Calu3 (cell line): Measurements from ENCODE around the gene PLK2. TPM values are rescaled to one million over a fixed set of nuclear protein-coding genes. Genes with fewer than 3 reads are reported as not detected.

Experiments
- BruUV-seq: library from RNA; stranded (reverse); fragments of 400-500 nt; replicated peaks from 2 replicates; lab custom pipeline; 2021; lab: Mats Ljungman, UMichigan
- CTCF ChIA-PET: fragments of 300-600 bp; sonication (Branson Sonifier 250); formaldehyde crosslinking; loops from one replicate; lab custom pipeline; 2022; ENCODE audit warnings: antibody characterized with exemption; lab: Charles Lee
- DNase-seq: peaks from one replicate; pipeline ENCODE4 v3.0.0; 2022
- H3K27ac Mint-ChIP-seq: one replicate; pipeline ENCODE4 v1.8.0; 2022; ENCODE audit warnings: mixed read lengths; ENCODE audit not compliant: unreplicated experiment
- H3K27me3 Mint-ChIP-seq: one replicate; pipeline ENCODE4 v1.8.0; 2022; ENCODE audit warnings: mixed read lengths; ENCODE audit not compliant: unreplicated experiment
- H3K36me3 Mint-ChIP-seq: one replicate; pipeline ENCODE4 v1.8.0; 2022; ENCODE audit warnings: mild to moderate bottlenecking, moderate library complexity, mixed read lengths; ENCODE audit not compliant: insufficient read depth, unreplicated experiment
- H3K4me1 Mint-ChIP-seq: one replicate; pipeline ENCODE4 v1.8.0; 2022; ENCODE audit warnings: mild to moderate bottlenecking, low read depth, mixed read lengths; ENCODE audit not compliant: unreplicated experiment
- H3K4me3 Mint-ChIP-seq: one replicate; pipeline ENCODE4 v1.8.0; 2022; ENCODE audit warnings: mild to moderate bottlenecking, low read depth, moderate library complexity, mixed read lengths; ENCODE audit not compliant: unreplicated experiment
- H3K9me3 Mint-ChIP-seq: one replicate; pipeline ENCODE4 v1.8.0; 2022; ENCODE audit warnings: low read depth, mixed read lengths; ENCODE audit not compliant: unreplicated experiment
- intact Hi-C: fragments of 100-400 bp; cut with micrococcal nuclease; formaldehyde crosslinking; loops from one replicate; pipeline ENCODE4 v1.10.0; 2022; ENCODE audit not compliant: unreplicated experiment
- total RNA-seq: library from RNA; stranded (reverse); gene quantifications from 2 replicates; pipeline ENCODE4 v1.2.3, GENCODE V29; 2022
- TF ChIP-seq, protein P1 (sequence below): fragments of 200-600 bp; IDR thresholded peaks from one replicate; pipeline ENCODE4 v1.8.0; 2022; ENCODE audit warnings: antibody characterized with exemption; ENCODE audit not compliant: unreplicated experiment

Gene PLK2
- total RNA-seq, 1 experiment from 2014 or later, result 229 TPM

DNA sequence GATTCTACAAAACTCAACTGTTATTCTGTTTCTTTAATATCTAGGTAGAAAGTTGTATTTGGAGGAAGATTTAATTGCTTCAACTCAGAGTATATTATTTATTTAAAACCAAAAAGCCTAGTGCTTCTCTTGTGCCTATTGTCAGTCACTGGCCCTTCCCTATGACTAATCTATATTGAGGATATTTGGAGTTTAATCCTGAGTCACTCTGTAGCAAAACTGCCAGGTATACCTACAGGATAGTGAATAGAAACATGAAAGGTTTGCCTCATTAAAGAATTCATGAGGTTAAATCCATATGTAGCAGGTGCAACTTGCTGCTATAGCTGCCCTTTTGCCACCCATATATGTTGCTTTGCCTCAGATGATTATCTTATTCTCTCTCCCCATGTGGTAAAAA is 15.1 kb downstream of the PLK2 start:
- CTCF ChIA-PET, result no interaction called here
- Mint-ChIP-seq H3K27me3 (no peaks in the 10 kb centered on the region), H3K4me1 (no peaks in the 10 kb centered on the region), H3K9me3 (no peaks in the 10 kb centered on the region), H3K27ac (no peak overlapping the region), H3K4me3 (no peak overlapping the region), H3K36me3 (no peaks in the 10 kb centered on the region)
- DNase-seq, result no peak
- TF ChIP-seq, protein P1, sequence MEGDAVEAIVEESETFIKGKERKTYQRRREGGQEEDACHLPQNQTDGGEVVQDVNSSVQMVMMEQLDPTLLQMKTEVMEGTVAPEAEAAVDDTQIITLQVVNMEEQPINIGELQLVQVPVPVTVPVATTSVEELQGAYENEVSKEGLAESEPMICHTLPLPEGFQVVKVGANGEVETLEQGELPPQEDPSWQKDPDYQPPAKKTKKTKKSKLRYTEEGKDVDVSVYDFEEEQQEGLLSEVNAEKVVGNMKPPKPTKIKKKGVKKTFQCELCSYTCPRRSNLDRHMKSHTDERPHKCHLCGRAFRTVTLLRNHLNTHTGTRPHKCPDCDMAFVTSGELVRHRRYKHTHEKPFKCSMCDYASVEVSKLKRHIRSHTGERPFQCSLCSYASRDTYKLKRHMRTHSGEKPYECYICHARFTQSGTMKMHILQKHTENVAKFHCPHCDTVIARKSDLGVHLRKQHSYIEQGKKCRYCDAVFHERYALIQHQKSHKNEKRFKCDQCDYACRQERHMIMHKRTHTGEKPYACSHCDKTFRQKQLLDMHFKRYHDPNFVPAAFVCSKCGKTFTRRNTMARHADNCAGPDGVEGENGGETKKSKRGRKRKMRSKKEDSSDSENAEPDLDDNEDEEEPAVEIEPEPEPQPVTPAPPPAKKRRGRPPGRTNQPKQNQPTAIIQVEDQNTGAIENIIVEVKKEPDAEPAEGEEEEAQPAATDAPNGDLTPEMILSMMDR, result no peak
- no TSS peak for BruUV-seq
- intact Hi-C loops, result no loop called here

DNA sequence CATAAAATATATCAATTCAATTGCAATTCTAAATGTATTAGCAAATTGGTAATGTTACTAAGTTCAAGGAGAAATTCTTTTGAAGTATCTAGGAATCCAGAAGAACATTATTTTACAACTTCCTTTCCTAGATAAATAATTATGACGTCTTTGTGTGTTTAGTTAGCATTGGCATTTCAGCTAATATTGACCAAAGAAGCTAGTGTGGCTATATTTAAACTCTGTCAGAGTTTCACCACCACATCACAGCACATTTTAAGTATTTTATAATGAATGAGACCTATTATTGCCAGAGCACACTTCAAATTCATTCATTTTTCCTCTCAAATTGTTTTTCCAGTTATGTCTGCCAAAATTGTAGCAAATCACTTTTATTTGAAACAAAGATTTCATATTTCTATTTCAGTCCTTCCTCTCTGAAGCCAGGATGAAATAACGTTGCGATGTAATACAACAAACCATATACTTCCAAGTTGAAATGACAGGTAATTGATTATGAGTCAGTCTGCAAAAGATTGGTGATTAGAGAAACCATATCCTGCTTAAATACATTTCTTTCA is 18.9 kb downstream of the PLK2 start:
- intact Hi-C loops, result no loop called here
- no peak overlapping the region for H3K27ac Mint-ChIP-seq
- no TSS peak for BruUV-seq
- DNase-seq, result no peak
- H3K27me3 Mint-ChIP-seq, result no peaks in the 10 kb centered on the region
- CTCF ChIA-PET, result no interaction called here
- no peak overlapping the region for H3K4me3 Mint-ChIP-seq
- no peaks in the 10 kb centered on the region for H3K9me3 Mint-ChIP-seq
- H3K36me3 Mint-ChIP-seq, result no peaks in the 10 kb centered on the region
- TF ChIP-seq, protein P1, result no peak
- H3K4me1 Mint-ChIP-seq, result no peaks in the 10 kb centered on the region

DNA sequence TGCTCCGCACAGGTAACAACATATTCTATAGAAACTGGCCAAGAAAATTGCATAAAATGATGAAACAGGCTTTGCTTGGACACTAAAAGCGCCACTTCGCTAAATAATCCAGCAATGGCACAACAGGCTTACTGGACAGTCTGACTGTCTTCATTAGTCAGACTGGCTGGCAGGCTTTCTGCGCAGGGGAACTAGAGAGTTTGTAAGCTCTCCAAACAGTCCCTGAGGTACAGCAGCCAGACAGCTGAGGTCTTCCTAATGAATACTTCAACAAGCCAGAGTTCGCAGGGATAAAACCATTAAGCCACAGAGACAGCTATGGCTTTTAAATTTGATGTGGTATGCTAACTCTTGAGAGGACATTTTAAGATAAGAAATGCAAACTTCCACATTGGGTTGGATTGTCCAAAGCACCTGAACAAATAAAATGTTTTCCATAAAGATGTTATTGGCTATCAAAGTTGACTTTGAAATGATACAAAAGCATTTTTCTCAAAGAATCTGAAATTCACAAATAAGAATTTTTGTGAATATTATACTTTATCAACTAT is 20.7 kb downstream of the PLK2 start:
- no peaks in the 10 kb centered on the region for H3K9me3 Mint-ChIP-seq
- no peak overlapping the region for H3K27ac Mint-ChIP-seq
- no peak for DNase-seq
- no peaks in the 10 kb centered on the region for H3K27me3 Mint-ChIP-seq
- H3K36me3 Mint-ChIP-seq, result no peaks in the 10 kb centered on the region
- TF ChIP-seq, protein P1, result no peak
- BruUV-seq, result no TSS peak
- H3K4me3 Mint-ChIP-seq, result no peak overlapping the region
- no peaks in the 10 kb centered on the region for H3K4me1 Mint-ChIP-seq
- CTCF ChIA-PET, result no interaction called here
- intact Hi-C loops, result no loop called here

DNA sequence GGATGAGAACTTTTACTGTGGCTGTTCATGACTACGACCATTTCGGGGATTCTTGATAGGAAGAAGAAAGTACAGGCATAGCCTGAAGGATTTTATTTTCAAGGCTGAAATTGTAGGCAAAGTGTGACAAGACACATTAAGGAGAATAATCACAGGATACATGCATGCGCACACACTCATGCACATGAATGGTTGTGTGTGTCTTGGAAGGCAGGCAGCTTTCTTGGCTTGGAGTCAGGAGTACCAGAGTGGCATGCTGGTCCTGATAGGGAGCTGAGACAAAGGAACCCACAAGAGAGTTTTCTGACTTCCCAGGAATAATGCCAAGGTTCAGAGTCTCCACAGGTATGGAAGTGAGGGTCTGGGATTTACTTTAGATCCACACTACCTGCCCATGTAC is 22.2 kb downstream of the PLK2 start:
- H3K4me3 Mint-ChIP-seq, result no peak overlapping the region
- H3K36me3 Mint-ChIP-seq, result no peaks in the 10 kb centered on the region
- H3K27me3 Mint-ChIP-seq, result no peaks in the 10 kb centered on the region
- BruUV-seq, result no TSS peak
- no peaks in the 10 kb centered on the region for H3K9me3 Mint-ChIP-seq
- H3K4me1 Mint-ChIP-seq, result no peaks in the 10 kb centered on the region
- DNase-seq, result no peak
- H3K27ac Mint-ChIP-seq, result no peak overlapping the region
- TF ChIP-seq, protein P1, result no peak
- CTCF ChIA-PET, result no interaction called here
- intact Hi-C loops, result no loop called here
